Stimulated activated CD8-positive, alpha-beta memory T cell treated with anti-CD3 and anti-CD28 coated beads, Interleukin-15, amount 100 ng/mL, for 1 hour (primary cell): Measurements from ENCODE around the gene PCDHA5.
"Not testable (repeated sequence)": the region's sequence is repeated elsewhere in the genome, so short reads cannot be mapped to it uniquely, and the experiment has no call there.

Source experiments
- DNase-seq: peaks from one replicate; pipeline ENCODE4 v3.0.0-alpha.2; 2020; ENCODE audit warnings: low read depth

Gene PCDHA5

DNA sequence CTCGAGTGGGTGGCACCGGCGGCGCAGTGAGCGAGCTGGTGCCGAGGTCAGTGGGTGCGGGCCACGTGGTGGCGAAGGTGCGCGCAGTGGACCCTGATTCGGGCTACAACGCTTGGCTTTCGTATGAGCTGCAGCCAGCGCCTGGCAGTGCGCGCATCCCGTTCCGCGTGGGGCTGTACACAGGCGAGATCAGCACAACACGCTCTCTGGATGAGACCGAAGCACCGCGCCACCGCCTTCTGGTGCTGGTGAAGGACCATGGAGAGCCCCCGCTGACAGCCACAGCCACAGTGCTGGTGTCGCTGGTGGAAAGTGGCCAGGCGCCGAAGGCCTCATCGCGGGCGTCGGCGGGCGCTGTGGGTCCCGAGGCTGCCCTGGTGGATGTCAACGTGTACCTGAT, 2.1 kb downstream of the PCDHA5 start:
- no peak for DNase-seq

GRCh38 chr5:140827704-140828361, 6.4 kb downstream of the PCDHA5 start, which contains the start of gene PCDHA6:
TSS of gene PCDHA6 (plus strand) at chr5:140827960. CDS start at chr5:140828092, 132 bp downstream.
- no peak for DNase-seq

DNA sequence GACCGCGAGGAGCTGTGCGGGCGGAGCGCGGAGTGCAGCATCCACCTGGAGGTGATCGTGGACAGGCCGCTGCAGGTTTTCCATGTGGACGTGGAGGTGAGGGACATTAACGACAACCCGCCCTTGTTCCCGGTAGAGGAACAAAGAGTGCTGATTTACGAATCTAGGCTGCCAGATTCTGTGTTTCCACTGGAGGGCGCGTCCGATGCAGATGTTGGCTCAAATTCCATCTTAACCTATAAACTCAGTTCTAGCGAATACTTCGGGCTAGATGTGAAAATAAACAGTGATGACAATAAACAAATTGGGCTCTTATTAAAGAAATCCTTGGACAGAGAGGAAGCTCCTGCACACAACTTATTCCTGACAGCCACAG, 6.9 kb downstream of the PCDHA5 start:
- no peak for DNase-seq

- not testable (repeated sequence) for DNase-seq
Measured at GRCh38 chr5:140829511-140830501, 8.4 kb downstream of the PCDHA5 start.

DNA sequence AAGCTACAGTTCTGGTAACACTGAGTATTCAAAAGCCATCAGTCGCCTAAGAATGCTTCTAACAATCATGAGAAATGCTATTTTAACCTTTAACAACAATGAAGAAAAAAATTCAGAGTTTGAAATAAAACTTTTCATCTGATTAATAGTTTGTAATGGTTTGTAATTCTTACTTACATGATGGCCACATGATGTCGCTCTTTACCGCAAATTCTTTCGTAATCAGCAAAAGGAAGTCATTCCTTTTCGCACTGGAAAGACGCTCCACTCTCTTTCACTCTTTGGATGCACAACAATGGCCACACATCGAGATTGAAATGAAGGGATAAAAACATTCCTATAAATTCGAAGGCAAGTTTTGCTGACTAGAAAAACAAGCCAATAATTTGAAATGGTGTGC, 12.6 kb downstream of the PCDHA5 start, which contains the start of gene PCDHA7:
TSS of gene PCDHA7 (plus strand) at position 277 of the 400 bp plus-strand sequence. CDS start at position 392, 115 bp downstream.
- DNase-seq: no peak

DNA sequence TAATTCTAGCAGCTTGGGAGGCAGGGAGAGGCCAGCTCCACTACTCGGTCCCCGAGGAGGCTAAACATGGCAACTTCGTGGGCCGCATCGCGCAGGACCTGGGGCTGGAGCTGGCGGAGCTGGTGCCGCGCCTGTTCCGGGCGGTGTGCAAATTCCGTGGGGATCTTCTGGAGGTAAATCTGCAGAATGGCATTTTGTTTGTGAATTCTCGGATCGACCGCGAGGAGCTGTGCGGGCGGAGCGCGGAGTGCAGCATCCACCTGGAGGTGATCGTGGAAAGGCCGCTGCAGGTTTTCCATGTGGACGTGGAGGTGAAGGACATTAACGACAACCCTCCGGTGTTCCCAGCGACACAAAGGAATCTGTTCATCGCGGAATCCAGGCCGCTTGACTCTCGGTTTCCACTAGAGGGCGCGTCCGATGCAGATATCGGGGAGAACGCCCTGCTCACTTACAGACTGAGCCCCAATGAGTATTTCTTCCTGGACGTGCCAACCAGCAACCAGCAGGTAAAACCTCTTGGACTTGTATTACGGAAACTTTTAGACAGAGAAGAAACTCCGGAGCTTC, 13.1 kb downstream of the PCDHA5 start:
- DNase-seq: not testable (repeated sequence)

DNA sequence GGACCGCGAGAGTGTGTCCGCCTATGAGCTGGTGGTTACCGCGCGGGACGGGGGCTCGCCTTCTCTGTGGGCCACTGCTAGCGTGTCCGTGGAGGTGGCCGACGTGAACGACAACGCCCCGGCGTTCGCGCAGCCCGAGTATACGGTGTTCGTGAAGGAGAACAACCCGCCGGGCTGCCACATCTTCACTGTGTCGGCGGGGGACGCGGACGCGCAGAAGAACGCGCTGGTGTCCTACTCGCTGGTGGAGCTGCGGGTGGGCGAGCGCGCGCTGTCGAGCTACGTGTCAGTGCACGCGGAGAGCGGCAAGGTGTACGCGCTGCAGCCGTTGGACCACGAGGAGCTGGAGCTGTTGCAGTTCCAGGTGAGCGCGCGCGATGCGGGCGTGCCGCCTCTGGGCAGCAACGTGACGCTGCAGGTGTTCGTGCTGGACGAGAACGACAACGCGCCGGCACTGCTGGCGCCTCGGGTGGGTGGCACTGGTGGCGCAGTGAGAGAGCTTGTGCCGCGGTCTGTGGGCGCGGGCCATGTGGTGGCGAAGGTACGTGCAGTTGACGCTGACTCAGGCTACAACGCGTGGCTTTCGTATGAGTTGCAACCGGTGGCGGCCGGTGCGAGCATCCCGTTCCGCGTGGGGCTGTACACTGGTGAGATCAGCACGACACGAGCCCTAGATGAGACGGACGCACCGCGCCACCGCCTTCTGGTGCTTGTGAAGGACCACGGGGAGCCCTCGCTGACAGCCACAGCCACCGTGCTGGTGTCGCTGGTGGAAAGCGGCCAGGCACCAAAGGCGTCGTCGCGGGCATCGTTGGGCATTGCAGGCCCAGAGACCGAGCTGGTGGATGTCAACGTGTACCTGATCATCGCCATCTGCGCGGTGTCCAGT, 14.5 kb downstream of the PCDHA5 start:
- DNase-seq: no peak

- no peak for DNase-seq
Measured at GRCh38 chr5:140840978-140841962, 19.9 kb downstream of the PCDHA5 start, which contains the start of gene PCDHA8. TSS of gene PCDHA8 (plus strand) at chr5:140841187. CDS start at chr5:140841322, 135 bp downstream.

GRCh38 chr5:140842798-140843733, 21.7 kb downstream of the PCDHA5 start:
- no peak for DNase-seq

DNA sequence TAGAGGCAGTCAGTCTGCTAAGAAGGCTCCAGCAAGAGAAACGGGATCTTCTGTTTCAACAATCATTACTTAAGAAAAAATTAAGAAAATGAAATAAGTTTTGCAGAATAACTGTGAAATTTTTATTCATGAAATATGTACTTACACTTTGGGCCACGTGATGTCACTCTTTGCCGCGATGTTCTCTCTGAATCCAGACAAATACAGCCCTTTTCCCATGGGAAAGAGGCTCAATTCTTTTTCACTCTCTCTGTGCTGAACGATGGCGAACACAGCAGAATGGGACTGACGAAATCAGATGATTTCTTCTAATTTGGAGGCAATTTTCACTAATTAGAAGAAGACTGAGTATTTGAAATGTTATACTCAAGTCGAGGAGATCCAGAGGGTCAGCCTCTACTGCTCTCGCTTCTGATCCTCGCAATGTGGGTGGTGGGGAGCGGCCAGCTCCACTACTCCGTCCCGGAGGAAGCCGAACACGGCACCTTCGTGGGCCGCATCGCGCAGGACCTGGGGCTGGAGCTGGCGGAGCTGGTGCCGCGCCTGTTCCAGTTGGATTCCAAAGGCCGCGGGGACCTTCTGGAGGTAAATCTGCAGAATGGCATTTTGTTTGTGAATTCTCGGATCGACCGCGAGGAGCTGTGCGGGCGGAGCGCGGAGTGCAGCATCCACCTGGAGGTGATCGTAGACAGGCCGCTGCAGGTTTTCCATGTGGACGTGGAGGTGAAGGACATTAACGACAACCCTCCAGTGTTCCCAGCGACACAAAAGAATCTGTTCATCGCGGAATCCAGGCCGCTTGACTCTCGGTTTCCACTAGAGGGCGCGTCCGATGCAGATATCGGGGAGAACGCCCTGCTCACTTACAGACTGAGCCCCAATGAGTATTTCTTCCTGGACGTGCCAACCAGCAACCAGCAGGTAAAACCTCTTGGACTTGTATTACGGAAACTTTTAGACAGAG, 27.0 kb downstream of the PCDHA5 start, which contains the start of gene PCDHA9:
TSS of gene PCDHA9 (plus strand) at position 244 of the 964 bp plus-strand sequence. CDS start at position 358, 114 bp downstream.
- DNase-seq: not testable (repeated sequence)

- DNase-seq: not testable (repeated sequence)
Measured at GRCh38 chr5:140849831-140850634, 28.6 kb downstream of the PCDHA5 start.

DNA sequence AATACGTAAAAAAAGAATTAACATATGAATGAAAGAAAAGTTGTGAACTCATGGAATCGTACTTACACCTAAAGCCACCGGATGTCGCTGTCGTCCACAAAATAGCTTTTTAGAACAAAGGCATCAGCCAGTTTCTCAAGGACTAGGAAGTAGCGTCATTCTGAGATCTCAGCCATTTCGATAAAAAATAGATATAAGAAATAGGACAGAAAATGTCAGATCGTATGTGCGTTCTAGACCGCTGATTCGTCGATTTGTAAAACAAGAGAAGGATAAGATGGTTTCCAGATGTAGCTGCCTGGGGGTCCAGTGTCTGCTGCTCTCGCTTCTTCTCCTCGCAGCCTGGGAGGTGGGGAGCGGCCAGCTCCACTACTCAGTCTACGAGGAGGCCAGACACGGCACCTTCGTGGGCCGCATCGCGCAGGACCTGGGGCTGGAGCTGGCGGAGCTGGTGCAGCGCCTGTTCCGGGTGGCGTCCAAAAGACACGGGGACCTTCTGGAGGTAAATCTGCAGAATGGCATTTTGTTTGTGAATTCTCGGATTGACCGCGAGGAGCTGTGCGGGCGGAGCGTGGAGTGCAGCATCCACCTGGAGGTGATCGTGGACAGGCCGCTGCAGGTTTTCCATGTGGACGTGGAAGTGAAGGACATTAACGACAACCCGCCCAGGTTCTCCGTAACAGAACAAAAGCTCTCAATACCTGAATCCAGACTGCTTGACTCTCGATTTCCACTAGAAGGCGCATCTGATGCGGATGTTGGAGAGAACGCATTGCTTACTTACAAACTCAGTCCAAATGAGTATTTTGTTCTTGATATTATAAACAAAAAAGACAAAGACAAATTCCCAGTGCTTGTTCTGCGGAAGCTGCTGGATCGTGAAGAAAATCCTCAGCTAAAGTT, 34.6 kb downstream of the PCDHA5 start, which contains the start of gene PCDHA10:
TSS of gene PCDHA10 (plus strand) at position 126 of the 903 bp plus-strand sequence. CDS start at position 278, 152 bp downstream.
- DNase-seq: no peak

GRCh38 chr5:140857177-140857986, 36.0 kb downstream of the PCDHA5 start:
- no peak for DNase-seq

GRCh38 chr5:140857987-140858240, 36.5 kb downstream of the PCDHA5 start:
- no peak for DNase-seq
